SK-N-MC (cell line): Measurements from ENCODE around the gene TAOK2.

ENCODE experiments used
- EZH2 ChIP-seq: fragments of 200-600 bp; sonication (generic); IDR thresholded peaks from one replicate; pipeline ENCODE4 v1.6.1; 2017; ENCODE audit warnings: antibody characterized with exemption
- FOXP2 ChIP-seq: optimal IDR thresholded peaks from 2 replicates; pipeline ENCODE3; 2011; ENCODE audit warnings: mild to moderate bottlenecking, moderate library complexity; ENCODE audit not compliant: insufficient read depth; ENCODE audit errors: extremely low read length, control extremely low read depth
- POLR2AphosphoS5 ChIP-seq: IDR thresholded peaks from 2 replicates; pipeline ENCODE4 v1.6.1; 2012; ENCODE audit warnings: mild to moderate bottlenecking, low read depth, low read length, borderline replicate concordance

DNA sequence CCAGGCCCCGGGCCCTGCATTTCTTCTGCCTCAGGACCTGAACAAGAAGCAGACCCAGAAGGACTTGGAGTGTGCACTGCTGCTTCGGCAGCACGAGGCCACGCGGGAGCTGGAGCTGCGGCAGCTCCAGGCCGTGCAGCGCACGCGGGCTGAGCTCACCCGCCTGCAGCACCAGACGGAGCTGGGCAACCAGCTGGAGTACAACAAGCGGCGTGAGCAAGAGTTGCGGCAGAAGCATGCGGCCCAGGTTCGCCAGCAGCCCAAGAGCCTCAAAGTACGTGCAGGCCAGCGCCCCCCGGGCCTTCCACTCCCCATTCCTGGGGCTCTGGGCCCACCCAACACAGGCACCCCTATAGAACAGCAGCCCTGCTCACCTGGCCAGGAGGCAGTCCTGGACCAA is 12.6 kb downstream of the TAOK2 start:
- TF ChIP-seq EZH2: no peak
- no peak for TF ChIP-seq POLR2AphosphoS5
- TF ChIP-seq FOXP2: no peak
